NCI-H187 (cell line): ENCODE measurements around the gene ASB10.

Experiments used
- DNase-seq, 2 experiments: peaks; one replicate each; lab custom pipeline; 2025; lab: John Stamatoyannopoulos, UW

Gene ASB10

DNA sequence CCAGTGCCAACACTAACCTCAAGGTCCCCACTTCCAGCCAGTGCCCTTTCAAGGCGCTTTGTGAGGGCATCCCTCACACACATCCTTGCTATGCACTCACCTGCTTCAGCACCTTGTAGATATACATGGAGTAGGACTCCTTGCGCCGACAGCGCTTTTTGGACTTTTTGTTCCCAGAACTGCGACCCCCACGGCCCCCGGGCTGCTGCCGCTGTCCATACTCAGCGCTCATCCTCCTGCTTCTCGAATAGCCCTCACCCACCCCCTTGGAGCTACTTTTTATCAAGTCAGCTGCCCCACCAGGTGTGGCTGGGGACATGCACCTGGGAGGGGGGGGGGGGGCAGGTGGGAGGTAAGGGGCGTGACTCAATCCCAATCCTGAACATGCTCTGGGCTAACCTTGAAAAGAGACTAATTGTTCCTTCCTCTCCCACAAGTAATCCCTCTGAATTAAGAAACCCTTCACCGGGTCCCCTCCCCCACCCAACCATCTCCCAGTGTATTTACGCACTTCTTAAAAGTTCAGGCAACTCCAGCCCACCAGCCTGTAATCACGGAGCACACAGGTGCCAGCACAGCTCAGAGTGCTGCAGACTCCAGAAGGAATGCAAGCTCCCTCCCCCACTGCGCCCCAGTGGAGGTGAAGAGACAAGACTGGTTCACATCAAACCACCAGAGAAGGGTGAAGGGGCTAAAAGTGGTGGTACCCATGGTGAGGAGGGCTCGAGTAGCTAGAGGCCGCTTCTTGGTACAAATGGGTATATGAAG lies 23.2 kb upstream of the ASB10 start, which contains the start of gene H2BK1:
Gene H2BK1, minus strand, starts transcription at position 402 of the 768 bp plus-strand sequence. Its CDS starts 170 bp downstream, at position 232.
- DNase-seq, result no peak

DNA sequence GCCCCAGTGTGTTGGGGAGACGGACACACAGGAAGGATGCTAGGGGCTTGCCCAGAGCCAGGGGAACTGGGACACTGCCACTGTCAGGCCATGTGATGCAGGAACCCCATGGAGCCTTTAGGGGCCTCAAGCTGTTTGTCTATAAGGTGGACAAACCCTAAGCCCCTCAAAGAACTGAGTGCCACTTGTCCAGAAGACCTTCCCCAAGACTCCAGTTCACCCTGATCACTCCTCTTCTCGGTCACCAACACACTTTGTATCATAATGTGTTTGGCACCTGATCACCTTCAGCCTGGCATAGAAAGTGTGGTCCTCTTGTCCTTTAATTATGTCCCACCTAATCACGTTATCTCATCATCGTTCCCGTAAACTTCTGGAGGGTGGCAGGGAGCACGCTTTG lies 22.5 kb upstream of the ASB10 start:
- DNase-seq, result no peak

DNA sequence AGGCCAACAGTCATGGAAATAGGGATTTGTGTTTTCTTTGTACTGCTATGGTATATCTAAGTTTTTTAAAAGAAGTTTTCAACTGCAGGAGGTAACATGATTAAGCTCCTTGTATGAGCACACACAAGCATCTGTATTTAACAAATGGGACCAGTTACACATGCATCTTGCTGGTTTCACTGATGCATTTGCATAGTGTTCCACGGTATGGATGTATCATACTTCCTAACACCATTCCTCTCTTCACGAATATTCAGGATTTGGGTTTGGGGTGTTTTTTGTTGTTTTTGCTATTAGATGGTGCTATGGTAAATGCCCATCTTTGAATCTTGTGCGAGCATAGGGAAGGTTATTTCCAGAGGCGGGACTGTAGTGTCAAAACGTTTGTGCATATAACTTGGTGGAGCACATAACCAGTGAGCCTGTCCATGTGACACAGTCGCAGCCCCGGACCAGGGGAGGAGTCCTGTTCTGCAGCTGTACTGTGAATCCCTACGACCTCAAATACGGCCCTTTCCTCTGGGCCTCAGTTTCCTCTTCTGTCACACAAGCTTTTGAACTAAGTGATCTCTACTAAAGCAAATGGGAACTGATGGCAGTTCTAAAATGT lies 21.3 kb upstream of the ASB10 start:
- DNase-seq, result no peak

DNA sequence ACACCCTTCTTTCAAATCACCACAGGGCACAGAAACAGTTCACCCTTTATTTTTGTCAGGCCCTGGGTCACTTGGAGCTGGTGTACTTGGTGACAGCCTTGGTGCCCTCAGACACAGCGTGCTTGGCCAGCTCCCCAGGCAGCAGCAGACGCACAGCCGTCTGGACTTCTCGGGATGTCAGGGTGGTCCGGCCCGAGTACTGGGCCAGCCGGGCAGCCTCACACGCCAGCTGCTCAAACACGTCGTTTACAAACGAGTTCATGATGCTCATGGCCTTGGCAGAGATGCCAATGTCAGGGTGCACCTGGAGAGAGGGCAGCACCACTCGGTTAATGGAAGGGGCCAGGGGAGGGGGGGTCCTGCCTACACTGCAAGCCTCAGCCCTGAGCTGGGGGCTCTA lies 20.8 kb upstream of the ASB10 start:
- no peak for DNase-seq

DNA sequence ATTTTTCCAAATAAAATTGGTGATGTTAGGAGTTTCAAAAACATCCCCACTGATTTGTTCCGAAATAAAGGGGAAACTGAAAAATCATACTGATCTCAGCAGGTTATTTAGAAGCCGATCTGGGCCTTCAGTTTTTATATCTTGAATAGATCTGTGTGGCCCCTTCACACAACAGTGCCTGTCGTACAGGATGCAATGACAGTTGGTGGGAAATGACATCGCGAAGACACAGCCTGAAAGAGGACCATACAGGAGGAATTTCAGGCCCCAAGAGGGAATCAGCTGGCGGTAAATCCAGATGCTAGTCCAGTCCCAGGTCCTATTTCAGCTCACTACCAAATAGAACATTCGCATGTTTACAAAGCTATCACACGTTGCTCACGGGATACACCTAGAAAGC lies 20.3 kb upstream of the ASB10 start:
- DNase-seq, result no peak

DNA sequence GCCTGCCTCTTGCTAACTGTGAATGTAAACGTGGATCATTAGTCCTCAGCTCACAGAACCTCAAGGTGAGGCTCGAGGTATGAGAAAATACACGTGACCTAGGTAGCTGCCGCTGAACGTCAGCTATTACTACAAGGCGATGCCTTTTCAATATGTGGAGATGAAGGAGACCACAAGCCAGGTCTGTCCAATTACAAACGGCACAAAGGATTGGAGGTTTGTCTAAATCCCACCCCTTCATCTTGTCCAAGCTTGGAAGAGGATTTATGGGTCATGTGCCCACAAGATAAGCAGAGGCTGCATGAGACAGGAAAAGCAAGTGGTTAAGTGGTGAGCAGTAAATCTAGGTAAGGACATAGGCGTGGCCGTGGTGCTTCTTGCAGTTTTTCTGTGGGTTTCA lies 19.9 kb upstream of the ASB10 start:
- peak; percentile 32 to 68 for DNase-seq

DNA sequence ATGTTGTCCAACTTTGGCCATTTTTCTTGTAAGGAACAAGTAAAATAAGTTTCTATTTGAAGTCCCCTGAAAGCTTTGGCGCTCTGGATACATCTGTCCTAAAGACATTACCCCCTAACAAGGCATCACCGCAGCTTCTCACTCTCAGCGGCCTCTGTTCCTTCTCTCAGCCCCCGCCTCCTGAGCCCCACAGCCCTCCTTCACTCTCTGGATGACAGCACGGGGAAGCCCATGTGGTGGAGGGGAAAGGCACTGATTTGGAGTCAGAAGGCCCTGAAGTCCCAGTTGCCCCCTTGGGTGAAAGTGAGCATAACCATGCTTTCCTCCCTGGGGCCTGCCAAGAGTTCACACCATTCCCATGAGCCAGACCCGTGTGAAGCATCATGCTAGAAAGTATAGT lies 18.7 kb upstream of the ASB10 start:
- DNase-seq, result no peak

DNA sequence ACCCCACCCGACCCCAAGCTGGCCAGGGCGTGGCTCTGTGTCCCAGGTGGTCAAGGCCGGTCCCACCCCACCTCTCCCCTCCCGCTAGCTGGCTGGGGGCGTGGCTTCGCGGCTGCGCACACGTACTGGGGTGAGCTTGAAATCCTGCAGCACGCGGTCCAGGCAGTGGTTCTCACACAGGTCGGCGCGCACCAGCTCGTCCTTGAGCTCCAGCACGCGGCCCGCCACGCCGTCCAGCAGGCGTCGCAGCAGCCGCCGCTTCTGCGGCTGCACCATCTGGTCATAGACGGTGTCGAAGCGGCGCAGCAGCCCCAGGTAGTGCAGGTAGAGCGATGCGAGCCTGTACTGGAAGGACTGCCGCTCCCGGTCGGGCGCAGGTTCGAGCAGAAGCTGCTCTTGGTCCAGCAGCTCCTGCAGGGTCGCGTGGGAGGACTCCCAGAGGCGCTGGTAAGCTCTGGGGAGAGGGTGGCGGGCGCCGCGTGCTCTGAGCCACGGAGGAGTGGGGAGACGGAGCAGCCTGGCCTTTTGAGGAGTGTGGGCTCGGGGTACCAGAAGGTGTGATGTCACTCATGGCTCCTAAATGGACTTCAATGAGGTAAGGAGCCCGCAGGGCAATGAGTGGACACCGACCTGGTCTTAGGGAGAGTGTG lies 17.5 kb upstream of the ASB10 start:
- DNase-seq, result no peak

DNA sequence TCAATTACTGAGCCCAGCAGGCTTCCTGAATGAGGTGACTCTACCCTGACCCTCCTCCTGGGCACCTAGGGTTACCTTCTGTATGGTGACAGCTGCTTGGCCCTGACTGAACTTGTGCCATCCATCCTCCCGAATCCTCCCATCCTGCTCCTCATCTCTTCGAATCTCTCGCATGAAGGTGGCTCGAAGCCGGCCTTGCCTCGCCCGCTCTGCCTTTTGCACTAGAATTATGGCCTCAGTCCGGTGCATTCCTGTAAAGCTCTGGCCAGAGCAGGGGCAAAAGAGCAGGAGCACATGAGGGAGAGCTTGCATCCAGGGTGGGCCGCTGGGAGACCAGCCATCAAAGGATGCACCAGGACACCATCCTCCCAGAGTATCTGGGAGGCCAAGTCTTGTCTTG lies 15.8 kb upstream of the ASB10 start:
- no peak for DNase-seq

DNA sequence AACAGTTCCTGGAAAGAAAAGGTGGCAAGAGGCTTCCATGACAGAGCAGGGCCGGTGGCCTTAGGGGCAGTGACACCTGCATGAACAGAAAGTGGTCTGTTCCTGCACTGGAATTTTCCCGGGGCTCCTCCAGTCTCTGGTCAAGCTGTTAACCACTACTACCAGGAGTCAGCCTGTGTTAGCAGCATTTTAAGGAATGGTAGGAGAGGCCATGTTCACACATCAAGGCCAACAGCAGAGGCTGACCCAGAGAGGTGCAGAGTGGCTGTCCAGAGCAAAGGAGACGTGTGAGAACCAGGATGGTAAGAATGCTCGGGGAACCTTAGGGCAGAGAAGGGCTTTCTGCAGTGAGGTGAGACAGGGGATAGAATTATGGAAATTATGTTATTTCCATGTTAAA lies 14.7 kb upstream of the ASB10 start:
- no peak for DNase-seq

DNA sequence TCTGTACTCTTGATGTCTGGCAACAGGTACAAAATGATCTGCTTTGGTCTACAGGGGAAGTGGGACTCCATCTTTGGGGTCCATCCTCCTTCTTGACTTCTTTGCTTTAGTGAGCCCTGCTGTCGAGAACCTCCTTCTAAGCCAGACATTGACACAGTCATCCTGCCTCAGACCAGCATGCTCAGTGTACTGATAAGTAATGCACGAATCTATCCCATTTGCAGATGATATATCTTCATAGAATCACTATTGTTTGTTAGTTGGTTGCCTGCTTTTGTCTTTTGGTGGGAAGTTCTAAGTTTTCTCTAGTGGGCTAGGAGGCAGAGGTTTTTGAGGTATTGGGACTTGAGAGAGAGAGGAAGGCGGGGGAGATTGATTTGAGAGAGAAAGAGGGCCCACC lies 14.3 kb upstream of the ASB10 start:
- DNase-seq, result no peak

DNA sequence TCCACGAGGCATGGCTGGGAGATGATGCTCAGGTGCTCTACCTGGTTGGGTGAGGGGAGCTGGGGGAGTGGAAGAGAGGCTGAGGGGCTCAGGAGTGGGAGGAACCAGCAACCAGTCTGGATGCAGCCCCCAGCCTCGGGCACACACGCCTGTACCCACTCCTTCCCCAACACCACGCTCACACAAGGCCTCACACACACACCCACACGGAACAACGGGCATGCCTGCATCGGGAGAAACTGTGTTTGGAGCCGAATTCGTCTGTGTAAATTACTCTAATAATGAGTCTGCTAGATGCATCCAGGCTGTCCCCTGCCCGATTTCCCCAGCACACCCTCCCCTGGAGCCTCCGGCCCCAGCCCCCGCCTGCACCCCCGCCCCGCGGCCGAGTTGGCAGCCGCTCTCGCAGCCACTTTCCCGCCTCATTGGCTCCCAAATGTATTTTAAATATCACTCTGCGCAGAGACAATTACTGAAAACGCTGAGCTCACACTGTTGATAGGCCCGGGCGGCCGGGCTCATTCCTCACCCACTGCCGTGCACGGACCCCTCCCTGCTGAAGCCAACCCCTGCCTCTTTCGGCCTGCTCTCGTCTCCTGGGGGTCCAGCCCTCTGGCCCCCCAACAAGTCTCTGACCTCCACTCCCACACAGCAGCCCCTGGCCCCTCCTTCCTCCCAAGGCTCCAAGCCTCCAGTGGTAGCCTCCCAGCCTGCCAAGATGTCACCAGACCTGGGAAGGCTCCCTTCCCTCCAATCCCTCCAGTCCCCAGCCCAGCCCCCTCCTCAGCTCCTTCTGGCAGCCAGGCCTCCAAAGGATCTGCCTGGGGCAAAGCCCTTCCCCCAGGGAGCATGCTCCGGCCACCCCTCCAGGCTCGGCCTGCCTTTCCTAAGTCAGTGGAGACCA lies 12.1 kb upstream of the ASB10 start:
- DNase-seq, result no peak

DNA sequence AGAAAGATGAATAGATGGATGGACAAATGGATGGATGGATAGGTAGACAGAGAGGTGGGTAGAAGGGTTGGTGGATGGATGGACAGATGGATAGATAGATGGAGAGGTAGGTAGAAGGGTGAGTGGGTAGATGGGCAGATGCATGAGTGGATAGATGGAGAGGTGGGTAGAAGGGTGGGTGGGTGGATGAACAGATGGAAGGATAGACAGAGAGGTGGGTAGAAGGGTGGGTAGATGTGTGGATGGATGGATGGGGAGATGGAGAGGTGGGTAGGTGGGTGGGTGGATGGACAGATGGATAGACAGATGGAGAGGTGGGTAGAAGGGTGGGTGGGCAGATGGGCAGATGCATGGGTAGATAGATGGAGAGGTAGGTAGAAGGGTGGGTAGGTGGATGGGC lies 10.9 kb upstream of the ASB10 start:
- DNase-seq, result no peak

DNA sequence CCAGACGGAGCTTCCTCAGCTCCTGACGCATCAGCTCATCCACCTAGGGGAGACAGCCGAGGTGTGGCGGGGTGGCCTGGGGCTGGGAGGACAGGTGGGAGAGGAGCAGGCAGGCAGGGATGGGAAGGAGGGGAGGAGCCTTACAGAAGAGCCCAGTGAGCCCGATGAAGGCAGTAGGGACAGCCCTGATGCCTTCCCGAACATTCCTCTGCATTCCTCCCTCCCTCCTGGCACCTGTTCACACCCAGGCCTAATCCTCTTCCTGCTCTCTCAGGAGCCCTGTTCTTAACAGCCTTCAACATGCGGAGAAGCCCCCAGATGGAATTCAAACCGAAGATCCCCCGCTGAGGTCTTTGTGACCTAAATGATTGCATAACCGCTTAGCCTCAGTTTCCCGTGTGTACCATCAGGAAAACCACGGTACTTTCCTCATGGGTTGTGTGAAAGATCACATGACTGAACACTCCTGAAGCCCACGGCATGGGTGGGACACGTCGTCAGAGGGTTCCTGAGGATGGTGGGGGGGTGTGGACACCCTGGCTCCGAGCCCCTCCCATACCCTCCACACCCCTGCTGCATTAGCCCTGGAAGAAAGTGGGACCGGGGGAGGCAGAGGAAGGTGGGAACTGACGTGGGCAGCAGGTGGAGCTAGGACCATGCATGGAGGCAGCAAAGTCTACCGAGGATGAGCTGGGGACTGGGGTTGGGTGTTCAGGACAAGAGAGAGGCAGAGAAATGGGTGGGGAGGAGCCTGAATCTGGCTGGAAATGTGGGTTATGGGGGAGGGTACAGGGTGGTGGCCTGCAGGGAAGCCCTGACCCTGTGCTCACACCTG lies 8.8 kb upstream of the ASB10 start:
- DNase-seq, result no peak

DNA sequence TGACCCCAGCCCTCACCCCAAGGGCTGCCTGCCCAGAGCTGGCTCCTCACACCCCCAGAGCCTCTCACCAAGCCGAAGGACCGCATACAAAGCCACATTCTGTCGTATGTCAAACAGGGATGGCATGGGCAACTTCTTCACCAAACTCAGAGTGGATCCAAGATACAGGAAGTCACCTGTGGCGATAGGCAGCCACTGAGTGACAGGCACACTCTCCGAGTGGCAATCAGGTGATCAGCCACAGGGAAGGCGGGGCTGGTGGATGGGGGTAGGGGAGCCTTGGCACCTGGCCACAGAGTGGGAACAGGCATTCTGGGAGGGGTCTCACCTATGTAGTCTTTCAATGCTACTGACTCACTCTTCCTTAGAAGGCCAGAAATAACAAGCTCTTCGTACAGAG lies 7.1 kb upstream of the ASB10 start:
- DNase-seq, result no peak

DNA sequence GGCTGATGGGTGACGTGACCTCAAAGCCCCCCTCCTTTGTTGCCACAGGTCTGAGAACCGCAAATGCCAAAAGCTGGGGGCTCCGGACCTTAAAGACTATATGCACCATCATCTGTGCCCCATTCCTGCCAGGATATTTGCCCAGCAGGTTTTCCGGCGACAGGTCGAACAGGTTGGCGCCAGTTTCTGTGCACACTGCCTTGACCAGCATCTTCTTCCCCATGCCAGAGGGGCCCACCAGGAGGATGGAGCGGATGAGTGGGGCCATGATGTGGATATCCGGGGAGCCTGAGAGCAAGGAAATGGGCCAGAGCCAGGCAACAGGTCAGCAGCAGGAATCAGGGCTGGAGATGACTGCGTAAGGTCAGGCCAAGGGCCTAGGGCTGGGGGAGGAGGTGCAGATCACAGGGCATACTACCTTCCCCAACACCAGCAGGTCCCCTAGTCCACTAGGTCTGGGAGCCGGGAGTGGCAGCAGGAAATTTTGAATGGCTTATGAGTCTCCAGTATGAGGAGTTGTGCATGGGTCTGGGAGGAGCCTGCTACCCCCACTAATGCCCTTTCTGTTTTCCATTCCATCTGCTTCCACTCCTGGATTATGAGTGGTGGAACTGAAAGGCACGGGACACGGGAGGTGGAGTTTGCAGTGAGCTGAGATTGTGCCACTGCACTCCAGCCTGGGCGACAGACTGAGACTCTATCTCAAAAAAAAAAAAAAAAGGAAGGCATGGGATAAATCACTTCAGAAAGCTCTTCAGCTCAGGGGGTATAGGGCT lies 6.3 kb upstream of the ASB10 start:
- no peak for DNase-seq

DNA sequence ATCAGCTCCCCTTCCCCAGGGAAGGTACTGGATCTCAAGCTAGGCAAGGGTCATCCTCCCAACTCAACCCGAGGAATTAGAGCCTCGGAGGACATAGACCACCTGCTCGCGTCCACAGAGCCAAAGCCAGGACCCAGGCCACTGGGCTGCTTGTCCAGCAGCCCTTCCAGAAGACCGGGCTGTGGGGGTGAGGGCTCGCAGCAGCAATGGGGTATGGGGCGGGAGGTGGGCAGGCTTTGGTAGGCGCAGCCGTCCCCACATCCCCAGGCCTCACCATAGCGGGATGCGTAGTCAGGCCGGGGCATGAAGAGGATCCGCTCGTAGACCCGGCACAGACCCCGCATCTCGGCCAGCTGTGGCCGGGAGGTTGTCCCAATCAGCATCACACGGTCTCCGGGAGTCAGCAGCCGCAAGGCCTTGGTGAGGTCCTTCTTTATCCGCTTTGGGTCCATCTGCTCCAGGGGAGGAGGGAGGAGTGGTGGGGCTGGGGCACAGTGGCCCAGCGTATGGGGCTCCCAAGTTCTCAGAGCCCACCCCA lies 5.0 kb upstream of the ASB10 start:
- no peak for DNase-seq

DNA sequence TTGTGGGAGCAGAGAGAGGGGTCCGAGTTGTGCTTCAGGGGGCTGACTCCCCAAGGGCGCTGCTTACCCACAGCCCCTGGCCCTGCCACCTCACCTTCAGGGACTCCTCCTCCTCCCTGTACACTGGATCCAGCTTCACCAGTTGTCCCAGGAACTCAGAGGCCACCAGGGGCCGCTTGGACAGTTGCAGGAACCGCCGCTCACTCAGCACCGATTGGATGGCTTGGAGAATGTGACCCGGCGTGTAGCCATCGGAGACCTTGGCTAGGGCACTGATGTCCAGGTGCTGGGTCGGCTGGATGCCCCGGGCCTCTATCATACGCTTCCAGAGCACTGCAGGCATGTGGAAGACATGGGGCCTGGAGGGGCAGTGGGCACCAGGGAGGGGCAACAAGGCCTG lies 4.5 kb upstream of the ASB10 start:
- no peak for DNase-seq

DNA sequence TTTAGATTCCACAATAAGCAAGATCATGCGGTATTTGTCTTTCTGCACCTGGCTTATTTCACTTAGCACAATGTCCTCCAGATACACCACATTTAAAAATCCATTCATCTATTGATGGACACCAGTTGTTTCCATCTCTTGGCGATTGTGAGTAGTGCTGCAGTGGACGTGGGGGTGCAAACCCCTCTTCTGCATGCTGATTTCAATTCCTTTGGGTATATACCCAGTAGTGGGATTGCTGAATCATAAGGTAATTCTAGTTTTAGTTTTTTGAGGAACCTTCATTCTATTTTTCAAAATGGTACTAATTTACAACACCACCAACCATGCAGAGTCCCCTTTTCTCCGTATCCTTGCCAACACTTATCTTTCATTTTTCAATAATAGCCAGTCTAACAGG lies 2.0 kb upstream of the ASB10 start:
- no peak for DNase-seq

DNA sequence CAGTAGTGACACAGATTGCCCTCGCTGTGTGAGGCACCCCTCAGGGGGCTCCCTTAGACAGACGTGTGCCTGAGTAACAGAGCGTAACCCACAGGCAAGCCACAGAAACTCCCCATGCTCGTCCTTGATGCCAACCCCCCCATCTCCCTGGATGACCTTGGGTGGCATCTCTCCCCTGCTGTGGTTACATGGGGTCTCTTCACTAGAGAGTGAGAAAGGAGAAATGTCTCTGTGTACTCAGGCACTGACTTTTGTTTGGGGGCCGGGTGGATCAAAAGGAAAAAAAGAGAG lies 1.1 kb upstream of the ASB10 start:
- DNase-seq, result no peak
